ENCODE measurements around the gene ALX4.

Gene ALX4

GRCh38 chr11:44271286-44271685 is 38.7 kb downstream of the ALX4 start:
- DNase-seq = no peak
- intact Hi-C loops (cut with DNase I) = no loop called here

- DNase-seq = peak in 1 of 10 donors; percentile 67
- intact Hi-C loops (cut with DNase I) = no loop called here
Measured at GRCh38 chr11:44270403-44271273, 39.3 kb downstream of the ALX4 start.

- intact Hi-C loops (cut with DNase I) = no loop called here
- DNase-seq = no peak
Measured at GRCh38 chr11:44269369-44270351, 40.3 kb downstream of the ALX4 start.

GRCh38 chr11:44268614-44269080 is 41.3 kb downstream of the ALX4 start:
- intact Hi-C loops (cut with DNase I) = no loop called here
- no peak for DNase-seq

GRCh38 chr11:44267750-44268613 is 42.0 kb downstream of the ALX4 start:
- intact Hi-C loops (cut with DNase I) = no loop called here
- DNase-seq = no peak

- DNase-seq = no peak
- intact Hi-C loops (cut with DNase I) = no loop called here
Measured at GRCh38 chr11:44267006-44267749, 42.8 kb downstream of the ALX4 start.

- DNase-seq = no peak
- intact Hi-C loops (cut with DNase I) = no loop called here
Measured at GRCh38 chr11:44266056-44266780, 43.7 kb downstream of the ALX4 start.

GRCh38 chr11:44264761-44265160 is 45.2 kb downstream of the ALX4 start:
- intact Hi-C loops (cut with DNase I) = no loop called here
- DNase-seq = peak in 1 of 10 donors; percentile 76

GRCh38 chr11:44264438-44264749 is 45.5 kb downstream of the ALX4 start:
- intact Hi-C loops (cut with DNase I) = no loop called here

GRCh38 chr11:44263738-44264437 is 46.1 kb downstream of the ALX4 start:
- DNase-seq = peak in 1 of 10 donors; percentile 64
- intact Hi-C loops (cut with DNase I) = no loop called here

More at GRCh38 chr11:44264438-44264749, 45.5 kb downstream of the ALX4 start:
- DNase-seq = peak in 1 of 10 donors; percentile 49

GRCh38 chr11:44261800-44262591 is 47.9 kb downstream of the ALX4 start:
- intact Hi-C loops (cut with DNase I) = no loop called here
- peak in 1 of 10 donors; percentile 58 for DNase-seq

- DNase-seq = no peak
- intact Hi-C loops (cut with DNase I) = no loop called here
Measured at GRCh38 chr11:44260081-44260480, 49.9 kb downstream of the ALX4 start.

GRCh38 chr11:44258839-44259420 is 51.0 kb downstream of the ALX4 start:
- intact Hi-C loops (cut with DNase I) = no loop called here
- DNase-seq = peak in 2 of 10 donors; percentile 63

GRCh38 chr11:44258190-44258489 is 51.8 kb downstream of the ALX4 start:
- intact Hi-C loops (cut with DNase I) = no loop called here
- peak in 1 of 10 donors; percentile 37 for DNase-seq

GRCh38 chr11:44257338-44258189 is 52.4 kb downstream of the ALX4 start:
- intact Hi-C loops (cut with DNase I) = no loop called here

GRCh38 chr11:44256673-44257291 is 53.2 kb downstream of the ALX4 start:
- intact Hi-C loops (cut with DNase I) = no loop called here
- peak in 1 of 10 donors; percentile 20 for DNase-seq

More at GRCh38 chr11:44257338-44258189, 52.4 kb downstream of the ALX4 start:
- DNase-seq = peak in 1 of 10 donors; percentile 34

All from posterior cingulate gyrus (tissue), 11 donors.